GM19468 (cell line): ENCODE measurements around the gene AZU1.
"Not testable (repeated sequence)": the region's sequence is repeated elsewhere in the genome, so short reads cannot be mapped to it uniquely, and the experiment has no call there.

ENCODE experiments used
- ATAC-seq: cut with Tn5 transposase; IDR thresholded peaks from one replicate; pipeline ENCODE4 v1.9.1; 2021; ENCODE audit warnings: mild to moderate bottlenecking, moderate library complexity, moderate number of reproducible peaks; ENCODE audit not compliant: unreplicated experiment; ENCODE audit errors: extremely low read depth

AZU1 gene

GRCh38 chr19:852136-853013 is 24.7 kb downstream of the AZU1 start, which contains the start of gene ELANE:
Gene ELANE (plus strand): TSS chr19:852303. CDS start chr19:852329, 26 bp downstream.
- no peak for ATAC-seq

GRCh38 chr19:853014-853585 is 25.5 kb downstream of the AZU1 start:
- no peak for ATAC-seq

GRCh38 chr19:853614-854220 is 26.1 kb downstream of the AZU1 start:
- not testable (repeated sequence) for ATAC-seq

- ATAC-seq, result no peak
Observed at GRCh38 chr19:854549-854948, 26.9 kb downstream of the AZU1 start.

GRCh38 chr19:855142-855541 is 27.5 kb downstream of the AZU1 start:
- no peak for ATAC-seq

- ATAC-seq, result no peak
Observed at GRCh38 chr19:855566-856120, 28.0 kb downstream of the AZU1 start.

- ATAC-seq, result no peak
Observed at GRCh38 chr19:858284-858683, 30.6 kb downstream of the AZU1 start.

GRCh38 chr19:858868-859843 is 31.5 kb downstream of the AZU1 start, which contains the start of gene CFD:
Gene CFD (plus strand): TSS chr19:859664. CDS start chr19:859690, 26 bp downstream.
- no peak for ATAC-seq

GRCh38 chr19:861141-861755 is 33.6 kb downstream of the AZU1 start:
- ATAC-seq, result no peak

GRCh38 chr19:861756-862580 is 34.3 kb downstream of the AZU1 start:
- ATAC-seq, result no peak

- no peak for ATAC-seq
Observed at GRCh38 chr19:862581-863314, 35.1 kb downstream of the AZU1 start.

- no peak for ATAC-seq
Observed at GRCh38 chr19:863315-863620, 35.6 kb downstream of the AZU1 start.

- ATAC-seq, result no peak
Observed at GRCh38 chr19:866769-867300, 39.2 kb downstream of the AZU1 start.

GRCh38 chr19:867301-867793 is 39.7 kb downstream of the AZU1 start:
- ATAC-seq, result no peak

GRCh38 chr19:867855-868457 is 40.3 kb downstream of the AZU1 start:
- ATAC-seq, result no peak

- no peak for ATAC-seq
Observed at GRCh38 chr19:868458-869244, 41.0 kb downstream of the AZU1 start.
